Choroid plexus epithelial cell (primary cell): ENCODE measurements around the gene GGT5.

ENCODE experiments used
- DNase-seq: peaks from one replicate; pipeline ENCODE4 v3.0.0-alpha.2; 2010; ENCODE audit warnings: low read depth
- H3K4me3 ChIP-seq: 2 replicates; pipeline ENCODE4 v1.5.1; 2011; ENCODE audit warnings: low read depth, mild to moderate bottlenecking, control low read depth, low read length, moderate library complexity
- CTCF ChIP-seq: conservative IDR thresholded peaks from 2 replicates; pipeline ENCODE4 v1.5.1; 2011; ENCODE audit warnings: low read depth, mild to moderate bottlenecking, control low read depth, inconsistent platforms, low read length, moderate library complexity

GGT5 gene

GRCh38 chr22:24187731-24188644 lies 56.9 kb downstream of the GGT5 start:
- no peak overlapping the region for H3K4me3 ChIP-seq

GRCh38 chr22:24186892-24187670 lies 57.8 kb downstream of the GGT5 start:
- no peak overlapping the region for H3K4me3 ChIP-seq
- DNase-seq, result no peak
- TF ChIP-seq CTCF, result no peak

More at GRCh38 chr22:24187731-24188644, 56.9 kb downstream of the GGT5 start:
- no peak for DNase-seq
- TF ChIP-seq CTCF, result no peak

- H3K4me3 ChIP-seq, result no peak overlapping the region
- TF ChIP-seq CTCF, result no peak
- no peak for DNase-seq
Observed at GRCh38 chr22:24186352-24186740, 58.5 kb downstream of the GGT5 start.

GRCh38 chr22:24185501-24186351 lies 59.2 kb downstream of the GGT5 start:
- TF ChIP-seq CTCF, result no peak
- no peak for DNase-seq
- no peak overlapping the region for H3K4me3 ChIP-seq

GRCh38 chr22:24185001-24185500 lies 59.8 kb downstream of the GGT5 start:
- H3K4me3 ChIP-seq, result no peak overlapping the region
- no peak for TF ChIP-seq CTCF
- no peak for DNase-seq

- no peak for DNase-seq
- H3K4me3 ChIP-seq, result no peak overlapping the region
- no peak for TF ChIP-seq CTCF
Observed at GRCh38 chr22:24184057-24184798, 60.7 kb downstream of the GGT5 start.
